GM23248 (cell line): ENCODE results near the gene CRLF3.

ENCODE experiments used
- EZH2 ChIP-seq: fragments of 200-600 bp; sonication (generic); IDR thresholded peaks from 2 replicates; pipeline ENCODE4 v1.6.1; 2018; ENCODE audit warnings: antibody characterized with exemption, mild to moderate bottlenecking; ENCODE audit not compliant: insufficient read depth, poor library complexity, severe bottlenecking
- EZH2phosphoT487 ChIP-seq: fragments of 200-600 bp; sonication (generic); IDR thresholded peaks from 2 replicates; pipeline ENCODE4 v1.6.1; 2018; ENCODE audit warnings: antibody characterized with exemption, moderate library complexity, mild to moderate bottlenecking, low read depth; ENCODE audit not compliant: insufficient read depth

DNA sequence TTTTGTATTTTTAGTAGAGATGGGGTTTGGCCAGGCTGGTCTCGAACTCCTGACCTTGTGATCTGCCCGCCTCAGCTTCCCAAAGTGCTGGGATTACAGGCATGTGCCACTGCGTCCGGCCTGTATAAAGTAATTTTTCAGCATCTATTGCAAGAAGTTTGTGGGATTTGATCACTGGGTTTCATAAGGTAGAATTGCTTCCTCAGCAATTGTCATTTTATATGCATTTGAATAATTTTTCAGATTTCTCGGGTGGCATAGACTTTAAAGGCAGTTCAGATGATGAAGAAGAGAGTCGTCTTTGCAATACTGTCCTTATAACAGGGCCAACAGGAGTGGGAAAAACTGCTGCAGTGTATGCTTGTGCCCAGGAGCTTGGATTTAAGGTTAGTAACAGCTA lies 44.5 kb upstream of the CRLF3 start:
- TF ChIP-seq EZH2 (no peak), EZH2phosphoT487 (no peak)
